PC-9 (cell line): ENCODE data around the gene R3HDM2. TPM values are rescaled to one million over a fixed set of nuclear protein-coding genes. Genes with fewer than 3 reads are reported as not detected.

Experiments
- BruUV-seq: library from RNA; stranded (reverse); fragments of 400-500 nt; replicated peaks from 2 replicates; lab custom pipeline; 2021; lab: Mats Ljungman, UMichigan
- CTCF ChIA-PET: fragments of 300-600 bp; sonication (Branson Sonifier 250); formaldehyde crosslinking; loops from one replicate; lab custom pipeline; 2022; ENCODE audit warnings: antibody characterized with exemption; lab: Charles Lee
- POLR2A ChIA-PET: fragments of 300-600 bp; sonication (Branson Sonifier 250); formaldehyde crosslinking; loops from one replicate; lab custom pipeline; 2022; ENCODE audit warnings: antibody characterized with exemption; ENCODE audit not compliant: unreplicated experiment; lab: Charles Lee
- DNase-seq, 2 experiments: peaks; one replicate each; pipeline versions ENCODE4 v3.0.0 to v3.0.0-alpha.2; 2015 to 2022; ENCODE audit warnings: mixed read lengths in 1 of 2
- H2AFZ ChIP-seq: fragments of 200-600 bp; sonication (generic); 2 replicates; pipeline ENCODE4 v1.8.1; 2017; ENCODE audit warnings: antibody characterized with exemption
- H3F3A ChIP-seq: fragments of 200-600 bp; sonication (generic); 2 replicates; pipeline ENCODE4 v1.8.1; 2017; ENCODE audit warnings: antibody characterized with exemption, mild to moderate bottlenecking, low read depth; ENCODE audit not compliant: insufficient read depth
- H3K27ac ChIP-seq: fragments of 200-600 bp; sonication (generic); 2 replicates; pipeline ENCODE4 v1.6.1; 2016; ENCODE audit warnings: mixed run types
- H3K27me3 ChIP-seq: fragments of 200-600 bp; sonication (generic); 2 replicates; pipeline ENCODE4 v1.6.1; 2016; ENCODE audit warnings: low read depth, mixed run types; ENCODE audit not compliant: insufficient read depth
- H3K36me3 ChIP-seq: fragments of 200-600 bp; sonication (generic); 2 replicates; pipeline ENCODE4 v1.6.1; 2016; ENCODE audit warnings: low read depth, mixed run types
- H3K4me1 ChIP-seq: fragments of 200-600 bp; sonication (generic); replicated peaks from 2 replicates; pipeline ENCODE4 v1.6.1; 2016; ENCODE audit warnings: mixed run types; ENCODE audit not compliant: insufficient read depth
- H3K4me2 ChIP-seq: fragments of 200-600 bp; sonication (generic); 2 replicates; pipeline ENCODE4 v1.6.1; 2017; ENCODE audit warnings: mixed run types
- H3K4me3 ChIP-seq: fragments of 200-600 bp; sonication (generic); 2 replicates; pipeline ENCODE4 v1.6.1; 2016; ENCODE audit warnings: mixed run types
- H3K79me2 ChIP-seq: fragments of 200-600 bp; sonication (generic); 2 replicates; pipeline ENCODE4 v1.6.1; 2017; ENCODE audit warnings: low read depth, mixed run types
- H3K9me2 ChIP-seq: fragments of 200-600 bp; sonication (generic); 2 replicates; pipeline ENCODE4 v1.8.1; 2017; ENCODE audit warnings: mild to moderate bottlenecking; ENCODE audit not compliant: insufficient read depth
- H3K9me3 ChIP-seq: fragments of 200-600 bp; sonication (generic); 2 replicates; pipeline ENCODE4 v1.8.1; 2016; ENCODE audit warnings: low read depth; ENCODE audit not compliant: insufficient read depth
- H4K20me1 ChIP-seq: fragments of 200-600 bp; sonication (generic); 2 replicates; pipeline ENCODE4 v1.8.1; 2017; ENCODE audit not compliant: insufficient read depth
- EZH2 ChIP-seq: fragments of 200-600 bp; sonication (generic); IDR thresholded peaks from 2 replicates; pipeline ENCODE4 v1.8.0; 2017; ENCODE audit warnings: antibody characterized with exemption, low read depth
- intact Hi-C: fragments of 100-400 bp; cut with micrococcal nuclease; formaldehyde crosslinking; loops from one replicate; pipeline ENCODE4 v1.10.0; 2022; ENCODE audit not compliant: unreplicated experiment
- total RNA-seq: library from RNA; stranded (reverse); gene quantifications from 2 replicates; pipeline ENCODE4 v1.2.3, GENCODE V29; 2021
- TF ChIP-seq, protein P1 (sequence below): fragments of 200-600 bp; sonication (generic); conservative IDR thresholded peaks from 2 replicates; pipeline ENCODE4 v1.6.1; 2017; ENCODE audit warnings: mixed run types, antibody characterized with exemption, mild to moderate bottlenecking, moderate library complexity

The R3HDM2 gene
- total RNA-seq, 1 experiment from 2014 or later, result 65.1 TPM

DNA sequence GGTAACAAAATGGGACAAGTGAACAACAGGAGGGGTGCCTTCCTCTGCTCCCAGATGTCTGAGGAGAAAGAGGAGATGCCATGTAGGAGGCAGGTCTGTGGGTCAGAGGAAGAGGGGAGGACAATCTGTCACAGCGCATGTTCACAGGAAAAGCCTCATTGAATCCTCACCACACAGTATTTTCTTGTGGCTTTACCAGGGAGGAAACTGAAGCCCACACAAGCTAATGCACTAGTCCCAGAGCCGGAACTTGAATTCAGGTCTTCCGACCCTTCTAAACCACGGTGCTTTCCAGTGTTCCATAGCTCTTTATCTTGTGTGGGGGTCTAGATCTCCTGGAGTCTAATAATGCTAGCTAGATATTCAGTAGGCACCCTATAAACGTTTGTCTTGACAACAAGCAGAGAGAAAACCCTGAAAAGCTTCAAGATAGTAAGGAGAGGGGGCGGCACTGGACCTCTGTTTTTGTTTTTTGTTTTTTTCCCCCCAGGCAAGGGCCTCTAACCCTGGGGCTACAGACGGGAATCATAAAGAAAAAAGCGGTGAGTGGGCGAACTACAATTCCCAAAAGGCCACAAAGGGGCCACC lies 201.7 kb downstream of the R3HDM2 start:
- ChIA-PET CTCF (interaction anchor here (0.7 to 1.9 kb wide), 6 partner anchors 9 to 160 kb away, joined by 3 to 30 read pairs (median 4); partner anchors contain the start of gene NEMP1), POLR2A (interaction anchor here (0.7 to 1.0 kb wide), 2 partner anchors 117 to 768 kb away, joined by 3 to 5 read pairs; partner anchors contain the start of gene STAT6)
- peak overlapping the region; percentile 73 for H2AFZ ChIP-seq

DNA sequence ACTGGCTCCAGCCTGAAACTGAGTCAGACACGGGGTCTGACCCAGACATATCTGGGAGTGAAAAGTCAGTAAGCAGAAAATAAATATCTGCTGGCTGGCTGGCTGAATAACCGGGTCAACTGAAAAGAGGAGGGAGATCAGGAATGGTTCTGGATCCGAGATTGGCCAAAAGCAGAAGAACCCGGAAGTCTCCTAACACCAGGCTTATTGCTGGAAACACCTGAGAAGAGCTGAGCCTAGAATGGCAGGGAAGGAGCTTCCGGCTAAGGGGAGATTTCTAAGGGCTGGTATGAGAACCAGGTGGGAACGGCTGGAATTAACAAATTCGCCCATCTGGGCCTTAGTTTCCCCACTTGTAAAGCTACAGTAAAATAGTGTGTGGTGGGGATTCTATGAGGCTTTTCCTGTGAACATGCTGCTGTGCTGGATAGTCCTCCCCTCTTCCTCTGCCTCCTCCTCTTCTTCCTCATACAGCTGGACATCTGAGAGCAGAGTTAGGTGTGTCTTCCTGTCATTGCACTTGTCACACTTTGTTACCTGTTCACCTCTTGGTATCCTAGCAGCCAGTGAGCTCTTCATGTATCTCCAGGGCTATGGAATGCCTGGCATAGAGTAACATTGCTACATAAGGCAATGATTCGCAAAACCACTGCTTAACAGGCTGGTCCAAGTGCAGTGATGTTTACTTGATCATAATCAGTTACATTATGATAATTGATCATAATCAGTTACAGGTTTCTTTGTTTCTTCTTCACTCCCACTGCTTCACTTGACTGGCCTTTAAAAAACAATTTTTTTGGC lies 203.3 kb downstream of the R3HDM2 start:
- ChIA-PET POLR2A (interaction anchor here (0.5 kb wide), 1 partner anchor 591 kb away, joined by 3 read pairs; no protein-coding TSS in a partner anchor), CTCF (interaction anchor here (0.5 to 1.3 kb wide), 3 partner anchors 13 to 915 kb away, joined by 3 to 6 read pairs (median 4); no protein-coding TSS in a partner anchor)
- H4K20me1 ChIP-seq, result 0 out of 2 replicates have a peak, but pooled peaks cover 4% of the 10 kb centered on the region
- H3K27ac ChIP-seq, result no peak overlapping the region
- intact Hi-C loops, result no loop called here
- DNase-seq, result peak in 1 of 2 experiments; percentile 84
- H3K9me3 ChIP-seq, result no peaks in the 10 kb centered on the region
- BruUV-seq, result no TSS peak
- no peak overlapping the region for H2AFZ ChIP-seq
- H3K4me2 ChIP-seq, result peak overlapping the region; percentile 97; the same call in 1 of the 2 replicates
- TF ChIP-seq, protein P1, sequence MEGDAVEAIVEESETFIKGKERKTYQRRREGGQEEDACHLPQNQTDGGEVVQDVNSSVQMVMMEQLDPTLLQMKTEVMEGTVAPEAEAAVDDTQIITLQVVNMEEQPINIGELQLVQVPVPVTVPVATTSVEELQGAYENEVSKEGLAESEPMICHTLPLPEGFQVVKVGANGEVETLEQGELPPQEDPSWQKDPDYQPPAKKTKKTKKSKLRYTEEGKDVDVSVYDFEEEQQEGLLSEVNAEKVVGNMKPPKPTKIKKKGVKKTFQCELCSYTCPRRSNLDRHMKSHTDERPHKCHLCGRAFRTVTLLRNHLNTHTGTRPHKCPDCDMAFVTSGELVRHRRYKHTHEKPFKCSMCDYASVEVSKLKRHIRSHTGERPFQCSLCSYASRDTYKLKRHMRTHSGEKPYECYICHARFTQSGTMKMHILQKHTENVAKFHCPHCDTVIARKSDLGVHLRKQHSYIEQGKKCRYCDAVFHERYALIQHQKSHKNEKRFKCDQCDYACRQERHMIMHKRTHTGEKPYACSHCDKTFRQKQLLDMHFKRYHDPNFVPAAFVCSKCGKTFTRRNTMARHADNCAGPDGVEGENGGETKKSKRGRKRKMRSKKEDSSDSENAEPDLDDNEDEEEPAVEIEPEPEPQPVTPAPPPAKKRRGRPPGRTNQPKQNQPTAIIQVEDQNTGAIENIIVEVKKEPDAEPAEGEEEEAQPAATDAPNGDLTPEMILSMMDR, result no peak
- no peak for TF ChIP-seq EZH2
- peaks cover 26% of the 10 kb centered on the region; the same call in 1 of the 2 replicates for H3F3A ChIP-seq
- no peaks in the 10 kb centered on the region for H3K9me2 ChIP-seq
- H3K4me1 ChIP-seq, result peaks cover 30% of the 10 kb centered on the region
- no peak overlapping the region for H3K4me3 ChIP-seq
- H3K27me3 ChIP-seq, result no peaks in the 10 kb centered on the region
- peaks cover 16% of the 10 kb centered on the region for H3K36me3 ChIP-seq
- H3K79me2 ChIP-seq, result peaks cover 38% of the 10 kb centered on the region

More for the DNA sequence above, 201.7 kb downstream of the R3HDM2 start:
- peak overlapping the region; percentile 95 for H3K4me3 ChIP-seq
- peaks cover 45% of the 10 kb centered on the region for H3K79me2 ChIP-seq
- peak overlapping the region; percentile 97 for H3K27ac ChIP-seq
- BruUV-seq, result TSS peak; percentile 85
- H3K4me1 ChIP-seq, result peaks cover 30% of the 10 kb centered on the region
- no peak for TF ChIP-seq EZH2
- TF ChIP-seq, protein P1, result peak; percentile 29; the same call in 1 of the 2 replicates
- H3K27me3 ChIP-seq, result no peaks in the 10 kb centered on the region
- peaks cover 42% of the 10 kb centered on the region for H3F3A ChIP-seq
- intact Hi-C loops, result no loop called here
- no peaks in the 10 kb centered on the region for H3K9me3 ChIP-seq
- H3K9me2 ChIP-seq, result no peaks in the 10 kb centered on the region
- no peak for DNase-seq
- H3K4me2 ChIP-seq, result peak overlapping the region; percentile 97
- peaks cover 33% of the 10 kb centered on the region for H3K36me3 ChIP-seq
- H4K20me1 ChIP-seq, result peaks cover 20% of the 10 kb centered on the region

DNA sequence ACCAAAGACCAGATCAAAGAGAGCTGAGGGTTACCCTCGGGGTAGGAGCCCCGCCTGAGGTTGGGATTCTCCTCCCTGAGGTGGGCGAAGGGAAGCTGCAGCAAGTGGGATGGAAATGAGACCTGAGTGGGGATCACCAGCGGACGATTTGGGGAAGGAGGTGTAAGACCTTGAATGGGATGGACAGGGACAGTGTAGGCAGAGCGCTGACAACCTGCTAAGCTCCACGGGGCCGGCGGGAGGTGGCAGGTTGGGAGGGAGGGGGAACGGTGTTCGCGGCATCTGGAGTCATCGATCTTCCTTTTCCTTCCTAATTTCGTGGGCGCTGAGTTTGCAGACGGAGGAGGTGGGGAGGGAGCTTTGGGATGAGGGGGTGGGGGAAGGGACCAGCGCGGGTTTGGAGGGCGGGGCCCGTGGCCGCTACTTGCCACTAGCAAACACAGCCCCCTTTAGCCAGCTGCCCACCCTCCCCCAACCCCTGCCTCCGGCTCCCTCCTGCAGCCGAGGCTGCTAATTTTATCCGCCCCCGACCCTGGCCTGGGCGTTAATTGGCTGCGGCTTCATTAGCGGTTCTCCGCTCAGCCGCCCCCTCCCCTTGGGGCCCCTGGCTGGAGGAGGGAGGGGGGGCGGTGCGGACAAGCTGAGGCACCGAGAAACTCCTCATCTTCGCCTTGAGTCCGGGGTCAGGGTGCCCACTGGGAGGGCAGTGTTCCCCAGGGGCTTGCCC lies 204.1 kb downstream of the R3HDM2 start:
- Histone ChIP-seq H3K9me2 (no peaks in the 10 kb centered on the region), H3K4me2 (no peak overlapping the region), H3K4me1 (peaks cover 27% of the 10 kb centered on the region), H3K36me3 (peaks cover 9% of the 10 kb centered on the region), H2AFZ (no peak overlapping the region), H3K27me3 (no peaks in the 10 kb centered on the region), H3K79me2 (peaks cover 31% of the 10 kb centered on the region), H4K20me1 (0 out of 2 replicates have a peak, but pooled peaks cover 4% of the 10 kb centered on the region), H3K9me3 (no peaks in the 10 kb centered on the region), H3F3A (peaks cover 19% of the 10 kb centered on the region; the same call in 1 of the 2 replicates), H3K4me3 (no peak overlapping the region), H3K27ac (no peak overlapping the region)
- DNase-seq, result no peak
- TF ChIP-seq, protein P1, result no peak
- TF ChIP-seq EZH2, result no peak
- ChIA-PET CTCF (interaction anchor here (1.3 kb wide), 1 partner anchor 13 kb away, joined by 6 read pairs; no protein-coding TSS in a partner anchor), POLR2A (no interaction called here)
- intact Hi-C loops, result no loop called here
- BruUV-seq, result no TSS peak
